Stimulated activated CD8-positive, alpha-beta memory T cell treated with anti-CD3 and anti-CD28 coated beads, Interleukin-15, amount 100 ng/mL, for 4 hours (primary cell): Measurements from ENCODE around the gene BCAS2.
"Not testable (repeated sequence)": the region's sequence is repeated elsewhere in the genome, so short reads cannot be mapped to it uniquely, and the experiment has no call there.

ENCODE experiments used
- DNase-seq, 2 donors: peaks; one replicate each; pipeline ENCODE4 v3.0.0-alpha.2; 2020; ENCODE audit warnings: low read depth in 2 of 2

Gene BCAS2

DNA sequence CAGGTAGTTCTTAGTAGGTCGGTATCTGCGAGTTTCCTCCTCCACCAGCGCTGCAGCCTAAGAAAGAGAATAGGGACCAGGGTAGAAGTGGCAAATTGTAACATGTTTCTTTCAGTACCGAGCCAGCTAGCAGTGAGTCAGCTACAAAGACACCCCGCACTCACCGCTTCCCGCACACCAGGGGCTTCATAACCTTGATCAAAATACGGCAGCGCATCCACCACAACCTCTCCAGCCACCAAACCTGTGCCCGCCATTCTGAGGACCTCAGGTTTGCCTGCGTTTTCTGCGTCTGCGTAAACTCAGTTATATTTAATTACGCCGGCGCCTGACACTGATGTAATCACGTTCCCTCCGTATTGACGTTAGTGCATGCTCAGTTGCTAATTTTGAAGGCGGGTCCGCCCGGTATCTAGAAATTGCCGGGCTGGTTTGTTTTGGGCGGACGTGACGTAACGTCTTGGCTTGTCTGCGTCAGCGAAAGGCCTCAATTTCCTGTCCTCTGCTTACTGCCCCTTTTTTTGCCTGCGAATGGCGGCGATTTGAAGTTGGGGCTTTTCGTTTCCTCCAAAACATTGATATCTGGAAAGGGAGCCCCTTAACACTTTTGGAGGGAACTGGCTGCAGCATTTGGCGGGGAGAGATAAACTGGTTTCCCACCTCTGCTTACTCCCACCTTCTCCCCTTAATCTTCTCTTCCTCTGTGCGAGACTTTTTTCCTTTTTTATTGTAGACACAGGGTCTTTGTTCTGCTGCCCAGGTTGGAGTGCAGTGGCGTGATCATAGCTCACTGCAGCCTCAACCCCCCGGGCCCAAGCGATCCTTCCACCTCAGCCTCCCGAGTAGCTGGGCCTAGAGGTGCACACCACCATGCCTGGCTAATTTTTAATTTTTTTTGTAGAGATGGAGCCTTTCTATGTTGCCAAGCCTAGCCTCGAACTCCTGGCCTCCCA lies at the start of gene BCAS2:
Gene BCAS2, minus strand, starts transcription at position 281 of the 953 bp plus-strand sequence. Its CDS starts 24 bp downstream, at position 257.
- DNase-seq, result peak; percentile 90 to 92

DNA sequence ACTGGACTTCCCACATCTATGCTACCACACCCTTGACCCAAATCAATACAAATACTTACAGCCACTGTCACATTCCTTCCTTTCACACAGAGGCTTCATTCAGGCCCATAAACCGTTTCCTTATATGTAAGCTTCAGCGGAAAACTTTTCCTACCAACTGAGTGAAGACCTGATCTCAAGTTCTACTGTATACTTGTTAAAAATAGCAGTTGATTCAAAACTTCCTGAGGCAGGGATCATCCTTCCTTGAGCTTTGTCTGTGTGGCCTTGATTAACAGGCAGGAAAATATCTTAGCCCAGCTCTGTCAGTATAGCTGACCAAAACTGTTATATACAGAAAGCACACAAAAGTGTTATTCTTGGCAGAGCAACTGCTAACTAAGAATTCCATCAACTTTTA lies 45.7 kb upstream of the BCAS2 start:
- DNase-seq, result no peak

DNA sequence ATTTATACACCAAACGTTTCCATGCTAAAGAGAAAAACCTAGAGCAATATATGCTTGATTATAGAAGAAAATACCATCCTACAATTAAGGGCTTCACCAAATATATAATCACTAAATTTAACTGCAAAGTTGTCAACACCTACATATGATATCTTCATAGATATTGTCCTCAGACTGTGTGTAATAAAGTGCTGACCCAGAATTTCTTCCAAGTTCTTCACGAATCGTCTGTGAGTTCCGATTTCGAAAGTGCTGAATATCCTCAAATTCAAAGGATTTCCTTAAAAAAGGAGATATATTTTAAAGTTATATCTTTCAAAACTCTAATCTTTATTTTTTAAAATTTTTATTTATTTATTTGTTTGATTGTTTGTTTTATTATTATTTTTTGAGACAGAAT lies 41.9 kb upstream of the BCAS2 start:
- no peak for DNase-seq

DNA sequence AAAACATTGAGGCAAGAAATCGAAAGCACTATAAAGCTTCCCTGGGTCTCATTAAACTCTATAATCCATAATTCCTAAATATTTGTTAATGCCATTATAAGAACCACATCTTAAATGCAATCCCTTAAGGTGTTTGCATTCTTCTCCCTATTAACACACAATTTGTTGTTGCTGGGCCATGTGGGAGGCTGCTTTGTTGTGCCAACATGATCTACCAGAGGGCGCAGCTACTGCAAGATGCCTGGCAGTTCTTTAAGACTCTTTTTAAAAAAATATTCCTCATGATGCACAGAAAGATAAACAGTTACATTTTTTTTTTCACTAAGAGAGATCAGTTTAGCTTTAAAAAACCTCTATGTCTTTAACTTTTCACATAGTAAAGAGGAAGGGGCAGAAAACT lies 39.0 kb upstream of the BCAS2 start:
- DNase-seq, result no peak

DNA sequence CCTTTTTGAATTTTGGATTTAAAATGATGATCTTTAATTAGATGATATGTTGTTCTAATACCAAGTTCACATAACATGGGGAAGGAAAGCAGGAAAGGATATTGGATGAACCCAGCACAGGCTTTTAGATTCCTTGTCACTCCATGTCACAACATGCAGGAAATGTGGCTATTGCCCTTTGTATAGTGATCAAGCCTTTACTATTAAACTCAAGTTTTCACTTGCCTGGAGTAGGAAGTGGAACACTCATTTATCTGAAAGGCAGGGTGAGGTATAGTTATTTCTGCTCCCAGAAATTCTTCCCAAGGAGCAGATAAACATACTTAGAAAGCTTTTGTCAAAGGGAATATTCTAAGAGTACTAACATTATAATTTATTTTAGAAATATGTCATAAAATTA lies 37.2 kb upstream of the BCAS2 start:
- DNase-seq, result no peak

DNA sequence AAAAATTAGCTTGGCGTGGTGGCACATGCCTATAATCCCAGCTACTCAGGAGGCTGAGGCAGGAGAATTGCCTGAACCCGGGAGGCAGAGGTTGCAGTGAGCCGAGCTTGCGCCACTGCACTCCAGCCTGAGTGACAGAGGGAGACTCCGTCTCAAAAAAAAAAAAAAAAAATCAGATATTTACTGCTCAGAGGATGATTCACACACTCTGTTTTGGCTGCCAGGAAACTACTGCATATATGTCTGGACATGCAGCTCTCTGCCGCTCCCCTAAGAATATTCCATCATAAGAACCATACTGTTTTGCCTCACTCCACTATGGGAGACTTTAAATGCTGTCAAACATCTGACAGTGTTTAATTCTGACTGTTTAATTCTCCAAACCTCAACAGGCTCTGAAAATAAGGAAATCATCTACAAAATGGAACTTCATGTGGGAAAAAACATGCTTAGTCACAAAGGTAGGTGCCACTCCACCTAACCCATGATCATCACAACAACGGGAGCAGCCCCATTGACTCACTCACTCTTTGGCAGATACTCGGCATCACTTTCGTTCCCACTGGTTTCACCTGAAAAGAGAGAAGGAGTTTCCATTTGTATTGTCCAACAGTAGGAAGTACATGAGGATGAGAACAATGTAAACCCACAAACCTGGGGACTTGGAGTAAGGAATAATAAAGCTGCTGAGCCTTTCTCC lies 29.3 kb upstream of the BCAS2 start:
- no peak for DNase-seq

DNA sequence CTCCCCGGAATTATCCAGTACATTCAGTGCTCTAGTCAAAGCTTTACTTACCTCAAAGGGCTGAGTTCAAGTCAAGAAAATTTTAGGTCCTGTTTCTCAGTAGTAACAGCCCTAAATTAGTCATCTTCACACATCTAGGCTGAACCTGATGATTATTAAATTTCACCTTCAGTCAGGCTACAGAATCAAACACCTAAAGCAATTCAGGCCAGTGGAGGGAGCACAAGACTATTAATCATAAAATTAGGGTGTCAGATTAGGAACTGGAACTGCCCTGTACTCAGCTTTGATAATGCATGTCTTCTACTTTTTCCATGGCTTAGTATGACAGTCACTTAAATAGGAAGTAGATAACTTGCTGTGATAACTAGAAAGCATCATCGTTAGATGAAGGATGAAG lies 28.4 kb upstream of the BCAS2 start:
- DNase-seq, result no peak

DNA sequence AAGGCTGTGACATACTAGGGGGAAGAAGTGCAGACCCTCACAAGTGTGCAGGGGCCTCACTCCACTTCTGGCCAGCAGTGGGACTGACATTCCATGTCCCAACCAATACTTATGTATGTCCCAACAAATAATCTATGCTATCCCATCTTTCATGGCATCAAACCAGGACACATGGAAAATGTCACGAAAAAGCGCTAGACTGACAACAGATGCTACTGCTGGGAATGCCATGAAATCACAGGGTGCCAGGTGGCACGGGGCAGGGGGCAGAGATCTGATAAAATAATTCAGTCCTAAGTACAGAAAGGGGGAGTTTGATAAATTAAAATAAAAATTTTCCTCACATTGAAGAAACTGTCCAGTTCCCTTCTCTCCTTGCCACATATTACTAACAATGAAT lies 27.6 kb upstream of the BCAS2 start:
- no peak for DNase-seq

DNA sequence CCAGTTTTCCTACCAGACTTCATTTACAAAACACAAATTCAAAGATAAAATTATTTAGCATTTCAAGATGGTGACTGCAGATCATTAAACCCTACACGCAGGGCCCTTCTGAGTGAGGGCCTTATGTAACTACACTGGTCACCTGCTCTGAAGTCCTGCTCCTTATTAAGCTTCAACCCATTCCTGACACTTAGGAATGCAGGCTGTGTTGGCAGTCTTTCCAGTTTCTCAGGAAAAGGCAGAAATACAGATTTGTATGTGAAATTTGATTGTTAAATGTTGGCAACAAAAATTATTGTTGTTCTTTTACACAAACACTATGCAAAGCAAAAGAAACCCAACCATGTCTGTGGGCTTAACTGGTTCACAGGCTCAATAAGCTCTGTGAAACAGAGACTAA lies 25.8 kb upstream of the BCAS2 start:
- DNase-seq, result no peak

DNA sequence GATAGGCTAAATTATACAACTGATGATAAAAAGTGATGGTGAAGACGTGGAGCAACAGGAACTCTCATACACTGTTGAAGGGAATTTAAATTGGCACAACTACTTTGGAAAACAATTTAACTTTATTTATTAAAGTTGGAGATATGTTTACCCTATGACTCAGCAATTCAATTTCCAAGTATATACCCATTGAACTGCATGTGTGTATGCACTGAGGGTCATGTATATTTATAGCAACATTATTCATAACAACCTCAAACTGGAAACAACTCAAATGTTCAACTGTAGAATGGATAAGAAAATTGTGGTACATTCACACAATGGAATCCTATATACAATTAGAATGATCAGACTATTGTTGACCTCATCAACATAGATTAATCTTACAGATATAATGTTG lies 16.5 kb upstream of the BCAS2 start:
- DNase-seq, result no peak

DNA sequence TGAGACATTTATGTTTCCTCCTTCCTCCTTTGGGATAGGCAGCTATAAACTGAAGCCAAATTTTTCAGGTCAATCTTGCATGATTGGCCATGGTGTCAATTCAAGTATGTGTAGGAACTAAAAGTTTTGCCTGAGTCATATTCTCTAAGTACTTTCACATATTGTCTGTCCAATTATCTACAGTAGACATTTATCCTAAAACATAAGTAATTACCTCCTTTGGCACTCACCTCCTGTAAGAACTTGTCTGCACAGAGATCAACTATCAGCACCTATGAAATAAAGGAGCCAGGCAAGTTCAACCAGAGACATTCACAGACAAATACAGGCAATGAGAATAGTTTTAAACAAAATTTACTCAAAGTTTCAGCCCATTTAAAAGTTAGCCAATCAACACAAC lies 14.2 kb upstream of the BCAS2 start:
- DNase-seq, result no peak

DNA sequence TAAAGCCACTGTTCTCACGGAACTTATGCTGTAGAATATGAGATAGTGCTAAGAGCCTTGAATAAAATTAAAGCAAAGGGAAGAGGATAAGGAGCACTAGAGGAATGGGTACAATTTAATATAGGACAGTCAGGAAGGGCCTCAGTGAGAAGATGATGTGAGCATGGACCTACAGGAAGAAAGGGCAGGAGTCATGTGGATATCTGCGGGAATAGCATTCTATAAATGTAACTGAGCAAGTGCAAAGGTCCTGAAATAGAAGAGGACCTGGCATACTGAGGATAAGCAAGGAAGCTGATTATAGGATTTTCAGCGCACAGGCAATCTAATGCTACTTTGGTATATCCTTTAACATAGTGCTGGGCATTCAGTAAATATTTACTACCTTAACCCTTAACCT lies 12.6 kb upstream of the BCAS2 start:
- no peak for DNase-seq

DNA sequence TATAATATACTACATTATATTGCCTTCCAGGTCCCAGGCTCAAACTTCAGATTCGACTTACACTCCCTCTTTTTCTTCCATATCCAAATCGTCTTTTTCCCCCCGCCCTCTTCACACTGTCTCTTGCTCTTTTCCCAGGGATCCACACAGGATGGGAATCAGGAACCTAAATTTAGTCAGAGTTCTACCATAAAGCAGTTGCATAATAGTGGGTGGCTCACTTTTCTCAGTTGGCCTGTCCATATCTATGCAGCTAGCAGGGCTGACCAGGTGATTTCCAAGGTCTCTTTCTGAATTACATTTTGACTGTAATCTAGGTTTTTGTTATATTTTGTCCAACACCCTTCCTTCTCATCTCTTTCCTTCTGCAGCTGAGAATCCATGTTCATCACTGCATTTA lies 7.7 kb upstream of the BCAS2 start:
- DNase-seq, result no peak

DNA sequence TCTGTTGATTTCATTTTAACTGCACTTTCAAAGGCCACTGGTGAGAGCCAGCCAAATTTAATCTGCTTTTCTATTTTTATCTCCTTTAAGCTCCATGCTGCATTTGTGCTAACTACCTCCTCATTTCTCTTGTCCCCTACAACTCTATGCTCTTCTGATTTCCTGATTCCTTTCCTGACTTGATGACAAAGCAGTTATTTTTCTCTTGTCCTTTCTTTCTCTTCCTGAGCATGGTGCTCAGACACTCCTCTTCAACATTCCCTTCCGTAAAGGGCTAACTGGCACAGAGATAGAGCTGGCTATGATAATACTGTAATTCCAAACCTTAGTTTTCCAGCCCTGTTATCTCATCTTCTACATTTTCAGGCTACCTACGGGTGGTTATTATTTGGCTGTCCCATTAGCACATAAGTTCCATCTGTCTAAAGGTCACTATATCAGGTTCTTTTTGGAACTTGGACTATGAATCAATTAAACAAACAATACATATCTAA lies 6.8 kb upstream of the BCAS2 start:
- no peak for DNase-seq

DNA sequence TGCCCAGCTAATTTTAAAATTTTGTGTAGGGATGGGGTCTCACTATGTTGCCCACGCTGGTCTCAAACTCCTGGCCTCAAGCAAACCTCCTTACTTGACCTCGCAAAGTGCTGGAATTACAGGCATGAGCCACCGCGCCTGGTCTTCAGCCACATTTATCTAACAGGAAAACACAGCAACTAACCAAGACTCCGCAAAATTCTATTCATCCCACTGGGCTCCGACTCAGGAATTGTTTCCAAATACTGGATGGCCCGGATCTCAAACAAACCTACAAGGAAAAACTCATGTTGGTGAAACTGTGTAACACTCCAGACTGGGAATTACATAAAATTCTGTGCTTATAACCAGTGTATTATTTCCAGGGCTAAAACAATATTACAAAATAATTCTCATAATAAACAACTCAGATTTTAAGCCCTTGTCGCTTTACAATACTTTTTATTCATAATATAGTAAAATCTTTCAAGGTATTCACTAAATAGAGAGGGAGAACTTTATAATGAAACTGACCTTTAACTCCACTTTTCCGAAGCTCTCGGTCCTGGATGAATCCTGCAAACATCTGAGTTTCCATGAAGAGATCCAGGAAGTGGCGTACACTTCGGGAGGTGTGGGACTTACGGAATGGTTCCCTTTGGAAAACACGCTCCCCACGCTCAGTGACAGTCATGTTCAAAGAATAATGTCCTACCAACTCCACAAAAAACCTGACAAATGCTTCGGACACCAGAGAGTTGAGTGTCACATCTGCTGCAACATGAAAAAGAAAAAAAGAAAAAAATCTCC lies 6.0 kb upstream of the BCAS2 start:
- no peak for DNase-seq

DNA sequence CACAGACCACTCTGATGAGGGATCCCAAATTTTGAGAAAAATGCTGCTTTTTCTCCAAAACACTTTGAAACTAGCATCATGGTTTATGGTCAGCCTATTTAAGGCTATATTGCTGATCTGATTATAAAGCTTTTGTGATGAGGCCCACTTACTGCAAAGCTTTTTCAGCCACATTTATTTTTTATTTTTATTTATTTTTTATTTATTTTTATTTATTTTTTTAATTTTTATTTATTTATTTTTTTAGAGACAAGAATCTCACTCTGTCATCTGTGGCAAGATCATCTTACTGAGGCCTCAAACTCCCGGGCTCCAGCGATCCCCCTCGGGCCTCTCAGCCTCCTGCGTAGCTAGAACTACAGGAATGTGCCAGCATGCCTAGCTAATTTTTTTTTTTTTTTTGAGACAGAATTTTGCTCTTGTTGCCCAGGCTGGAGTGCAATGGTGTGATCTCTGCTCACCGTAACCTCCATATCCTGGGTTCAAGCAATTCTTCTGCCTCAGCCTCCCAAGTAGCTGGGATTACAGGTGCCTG lies 5.2 kb upstream of the BCAS2 start:
- DNase-seq, result no peak

DNA sequence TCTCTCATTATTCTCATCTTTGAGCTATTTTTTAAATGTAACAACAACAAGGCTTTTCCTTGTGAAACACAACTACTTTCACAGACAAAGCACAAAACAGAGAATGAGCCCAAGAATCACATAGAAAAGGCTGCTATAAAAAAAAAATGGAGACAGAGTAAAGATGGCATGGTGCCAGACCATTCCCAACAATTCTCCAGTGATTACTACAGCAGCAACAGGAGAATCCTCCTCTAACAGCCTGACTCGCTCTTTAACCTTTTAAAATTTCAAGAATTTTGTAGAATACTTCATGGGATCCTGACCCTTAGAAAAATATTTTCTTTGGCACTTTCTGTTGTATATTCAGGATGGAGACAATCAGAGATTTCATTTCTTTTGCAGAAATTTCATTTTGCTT lies 3.8 kb upstream of the BCAS2 start:
- DNase-seq, result no peak

DNA sequence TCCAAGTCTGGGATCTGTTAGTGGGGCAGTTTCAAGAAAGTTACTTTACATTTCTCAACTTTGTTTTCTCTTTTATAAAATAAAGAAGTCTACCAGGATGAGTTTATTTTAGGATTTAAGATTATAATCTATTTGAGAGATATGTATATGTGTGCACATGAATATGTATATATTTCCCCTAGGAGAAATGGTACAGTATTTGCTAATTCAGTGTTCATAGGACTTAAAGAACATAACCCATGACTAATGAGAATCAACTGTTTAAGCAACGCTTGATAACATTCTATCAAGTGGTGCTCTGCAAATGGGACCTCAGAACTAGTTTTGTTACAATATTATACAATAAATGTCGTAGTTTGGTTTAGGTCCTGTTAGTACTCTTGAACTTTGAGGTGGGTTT lies 7.0 kb downstream of the BCAS2 start:
- no peak for DNase-seq

DNA sequence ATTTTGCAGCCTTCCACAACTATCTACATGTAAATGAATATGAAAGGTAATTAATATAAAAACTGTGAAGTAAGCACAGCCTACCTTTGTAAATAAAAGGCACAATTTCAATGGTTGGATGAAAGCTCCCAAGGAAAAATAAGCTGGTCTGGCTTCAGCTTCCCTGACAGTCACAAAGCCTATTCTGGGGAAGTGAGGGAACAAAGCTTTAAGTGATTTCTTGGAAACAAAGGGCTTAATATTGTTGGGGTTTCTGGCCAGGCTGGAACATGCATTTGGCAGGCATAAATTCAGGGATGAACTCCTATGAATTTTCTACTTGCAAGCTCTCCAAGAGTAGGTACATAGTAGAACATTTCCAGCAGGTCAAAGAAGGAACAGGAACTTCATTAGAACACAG lies 17.3 kb downstream of the BCAS2 start:
- DNase-seq, result no peak

DNA sequence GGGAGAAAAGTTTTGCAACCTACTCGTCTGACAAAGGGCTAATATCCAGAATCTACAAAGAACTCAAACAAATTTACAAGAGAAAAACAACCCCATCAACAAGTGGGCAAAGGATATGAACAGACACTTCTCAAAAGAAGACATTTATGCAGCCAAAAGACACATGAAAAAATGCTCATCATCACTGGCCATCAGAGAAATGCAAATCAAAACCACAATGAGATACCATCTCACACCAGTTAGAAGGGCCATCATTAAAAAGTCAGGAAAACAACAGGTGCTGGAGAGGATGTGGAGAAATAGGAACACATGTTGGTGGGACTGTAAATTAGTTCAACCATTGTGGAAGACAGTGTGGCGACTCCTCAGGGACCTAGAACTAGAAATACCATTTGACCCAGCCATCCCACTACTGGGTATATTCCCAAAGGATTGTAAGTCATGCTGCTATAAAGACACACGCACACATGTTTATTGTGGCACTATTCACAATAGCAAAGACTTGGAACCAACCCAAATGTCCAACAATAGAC lies 18.4 kb downstream of the BCAS2 start:
- not testable (repeated sequence) for DNase-seq

DNA sequence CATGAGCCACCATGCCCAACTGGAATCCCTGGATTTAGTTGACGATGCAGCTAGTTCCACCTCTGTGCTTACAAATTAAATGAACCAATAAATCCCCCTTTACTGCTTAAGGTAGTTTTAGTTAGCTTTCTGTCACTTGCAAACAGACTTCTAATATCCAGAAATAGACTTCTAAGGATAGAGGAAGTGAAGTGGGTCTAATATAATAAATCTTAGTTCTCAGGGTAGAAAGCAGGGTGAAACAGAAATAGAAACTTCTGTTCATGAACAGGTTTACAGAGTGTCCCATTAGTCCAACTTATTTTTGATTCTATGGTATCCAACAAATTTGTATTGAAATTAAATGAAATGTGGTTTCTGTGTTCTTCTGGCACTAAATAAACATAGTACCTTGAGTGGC lies 20.1 kb downstream of the BCAS2 start:
- no peak for DNase-seq

DNA sequence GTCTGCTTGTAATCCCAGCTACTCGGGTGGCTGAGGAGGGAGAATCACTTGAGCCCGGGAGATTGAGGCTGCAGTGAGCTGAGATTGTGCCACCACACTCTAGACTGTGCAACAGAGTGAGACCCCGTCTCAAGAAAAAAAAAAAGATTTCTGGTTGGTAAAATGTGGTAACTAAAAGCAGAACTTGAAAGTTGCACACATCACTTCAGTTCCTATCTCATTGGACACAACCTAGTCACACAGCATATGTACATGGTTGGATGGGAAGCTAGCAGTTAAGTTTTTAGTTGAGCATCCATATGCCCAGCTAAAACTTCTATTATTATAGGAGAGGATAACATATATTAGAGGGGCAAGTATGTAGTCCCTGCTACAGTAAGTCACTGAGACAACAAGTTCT lies 22.1 kb downstream of the BCAS2 start:
- no peak for DNase-seq
